Mesenchymal stem cell (in vitro differentiated cells and primary cell): ENCODE data around the gene C1orf174.

ENCODE experiments used
- DNase-seq: peaks from one replicate; pipeline ENCODE4 v3.0.0-alpha.2; 2013
- H2AFZ ChIP-seq: one replicate; pipeline ENCODE4 v1.6.1; 2013; ENCODE audit warnings: low read depth, mild to moderate bottlenecking, control low read depth, inconsistent platforms, low read length, moderate library complexity
- H2AK5ac ChIP-seq: 2 replicates; pipeline ENCODE4 v1.6.1; 2013; ENCODE audit warnings: low read length, moderate library complexity, mild to moderate bottlenecking, inconsistent platforms; ENCODE audit not compliant: severe bottlenecking
- H2BK120ac ChIP-seq: one replicate; pipeline ENCODE4 v1.6.1; 2013; ENCODE audit warnings: low read depth, mild to moderate bottlenecking, inconsistent platforms, low read length, moderate library complexity
- H2BK12ac ChIP-seq, 2 experiments: one replicate each; pipeline ENCODE4 v1.6.1; 2013; ENCODE audit warnings: inconsistent platforms in 2 of 2, low read length in 2 of 2, mild to moderate bottlenecking in 2 of 2, moderate library complexity in 2 of 2, control low read depth in 1 of 2
- H2BK15ac ChIP-seq: one replicate; pipeline ENCODE4 v1.6.1; 2013; ENCODE audit warnings: mild to moderate bottlenecking, low read depth, inconsistent platforms; ENCODE audit not compliant: poor library complexity, severe bottlenecking
- H2BK5ac ChIP-seq: 2 replicates; pipeline ENCODE4 v1.6.1; 2013; ENCODE audit warnings: low read depth, mild to moderate bottlenecking, low read length, control low read depth, inconsistent platforms; ENCODE audit not compliant: poor library complexity, severe bottlenecking
- H3K14ac ChIP-seq, 2 experiments: one replicate each; pipeline ENCODE4 v1.6.1; 2013; ENCODE audit warnings: inconsistent platforms in 2 of 2, low read length in 2 of 2, control low read depth in 1 of 2, mild to moderate bottlenecking in 1 of 2, moderate library complexity in 1 of 2
- H3K18ac ChIP-seq, 2 experiments: one replicate each; pipeline ENCODE4 v1.6.1; 2013; ENCODE audit warnings: inconsistent platforms in 2 of 2, low read length in 2 of 2, control low read depth in 1 of 2, low read depth in 1 of 2, mild to moderate bottlenecking in 1 of 2
- H3K23ac ChIP-seq, 2 experiments: one replicate each; pipeline ENCODE4 v1.6.1; 2013; ENCODE audit warnings: inconsistent platforms in 2 of 2, low read length in 2 of 2, mild to moderate bottlenecking in 2 of 2, moderate library complexity in 2 of 2, control low read depth in 1 of 2
- H3K27ac ChIP-seq: 2 replicates; pipeline ENCODE4 v1.5.1; 2013; ENCODE audit warnings: mild to moderate bottlenecking, moderate library complexity, low read length, control low read depth, inconsistent platforms; ENCODE audit not compliant: poor library complexity, severe bottlenecking
- H3K27me3 ChIP-seq, 2 experiments: 2 replicates each; pipeline versions ENCODE4 v1.6.1 to v1.7.0; 2013; ENCODE audit warnings: low read length in 2 of 2, mild to moderate bottlenecking in 2 of 2, moderate library complexity in 2 of 2, control low read depth in 1 of 2, inconsistent platforms in 1 of 2; ENCODE audit not compliant: control insufficient read depth in 1 of 2, insufficient read depth in 1 of 2
- H3K36me3 ChIP-seq, 2 experiments: 2 replicates each; pipeline versions ENCODE4 v1.6.1 to v1.7.0; 2013; ENCODE audit warnings: low read length in 2 of 2, control low read depth in 1 of 2, inconsistent platforms in 1 of 2, low read depth in 1 of 2, mild to moderate bottlenecking in 1 of 2; ENCODE audit not compliant: insufficient read depth in 2 of 2, control insufficient read depth in 1 of 2
- H3K4ac ChIP-seq, 2 experiments: one replicate each; pipeline ENCODE4 v1.6.1; 2013; ENCODE audit warnings: inconsistent platforms in 2 of 2, low read length in 2 of 2, mild to moderate bottlenecking in 2 of 2, moderate library complexity in 2 of 2, control low read depth in 1 of 2, low read depth in 1 of 2
- H3K4me1 ChIP-seq: 2 replicates; pipeline ENCODE4 v1.6.1; 2013; ENCODE audit warnings: low read depth, low read length, control low read depth; ENCODE audit not compliant: control insufficient read depth, insufficient read depth
- H3K4me2 ChIP-seq: 2 replicates; pipeline ENCODE4 v1.6.1; 2013; ENCODE audit warnings: low read length, mild to moderate bottlenecking, inconsistent platforms; ENCODE audit not compliant: poor library complexity, severe bottlenecking
- H3K4me3 ChIP-seq, 2 experiments: 2 replicates each; pipeline versions ENCODE4 v1.5.1 to v1.7.0; 2013; ENCODE audit warnings: low read length in 2 of 2, mild to moderate bottlenecking in 2 of 2, control low read depth in 1 of 2, low read depth in 1 of 2; ENCODE audit not compliant: insufficient read depth in 1 of 2
- H3K79me1 ChIP-seq: replicated peaks from 2 replicates; pipeline ENCODE4 v1.6.1; 2013; ENCODE audit warnings: mild to moderate bottlenecking, control low read depth, low read length, inconsistent platforms; ENCODE audit not compliant: poor library complexity, severe bottlenecking
- H3K9ac ChIP-seq: 2 replicates; pipeline ENCODE4 v1.7.0; 2013; ENCODE audit warnings: mild to moderate bottlenecking, low read length, moderate library complexity
- H3K9me3 ChIP-seq: 2 replicates; pipeline ENCODE4 v1.7.0; 2013; ENCODE audit warnings: mild to moderate bottlenecking, low read length; ENCODE audit not compliant: control insufficient read depth
- H4K8ac ChIP-seq: one replicate; pipeline ENCODE4 v1.6.1; 2013; ENCODE audit warnings: inconsistent platforms, mild to moderate bottlenecking, low read length, moderate library complexity
- H4K91ac ChIP-seq: one replicate; pipeline ENCODE4 v1.6.1; 2013; ENCODE audit warnings: mild to moderate bottlenecking, low read length, inconsistent platforms
- WGBS: methylation state at CpG from one replicate; pipeline ENCODE4 v1.1.7; 2013; ENCODE audit warnings: mixed read lengths; 5-methylcytosine and 5-hydroxymethylcytosine counted together

C1orf174 gene

DNA sequence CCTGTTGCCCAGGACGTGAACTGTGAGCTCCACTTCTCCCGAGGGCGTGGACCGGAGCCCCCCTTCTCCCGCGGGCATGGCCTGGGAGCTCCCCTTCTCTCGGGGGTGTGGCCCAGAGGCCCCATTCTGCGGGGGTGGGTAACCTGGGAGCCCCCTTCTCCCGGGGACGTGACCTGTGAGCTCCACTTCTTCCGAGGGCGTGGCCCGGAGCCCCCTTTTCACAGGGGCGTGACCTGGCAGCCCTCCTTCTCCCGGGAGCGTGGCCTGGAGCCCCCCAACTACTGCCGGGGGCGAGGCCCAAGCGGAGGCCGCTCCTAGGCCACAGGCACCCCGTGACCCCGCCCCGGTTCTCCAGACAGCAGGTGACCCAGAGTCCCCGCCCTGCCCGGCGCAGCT, 320 bp downstream of the C1orf174 start:
- peak overlapping the region; percentile 84 to 89 for H3K4ac ChIP-seq
- peak overlapping the region; percentile 75 for H3K4me2 ChIP-seq
- peak overlapping the region; percentile 94 for H2AFZ ChIP-seq
- peaks cover 6 to 10% of the 10 kb centered on the region in 2 experiments for H3K36me3 ChIP-seq
- H3K23ac ChIP-seq, result peak overlapping the region in 1 of 2 experiments; percentile 53
- H3K9me3 ChIP-seq, result no peaks in the 10 kb centered on the region
- no peak for DNase-seq
- H2AK5ac ChIP-seq, result no peak overlapping the region
- H3K9ac ChIP-seq, result peak overlapping the region; percentile 93
- H2BK12ac ChIP-seq, result peak overlapping the region in 1 of 2 experiments; percentile 26
- H2BK120ac ChIP-seq, result peak overlapping the region; percentile 93
- H2BK5ac ChIP-seq, result peak overlapping the region; percentile 74
- H3K27ac ChIP-seq, result no peak overlapping the region
- H4K8ac ChIP-seq, result peak overlapping the region; percentile 60
- peak overlapping the region; percentile 82 to 89 for H3K18ac ChIP-seq
- peak overlapping the region; percentile 71 for H4K91ac ChIP-seq
- H3K4me1 ChIP-seq, result peaks cover 21% of the 10 kb centered on the region
- H2BK15ac ChIP-seq, result peak overlapping the region; percentile 21
- WGBS, result under 1% methylated on average over 26 of the region's 26 CpGs
- H3K4me3 ChIP-seq, result peak overlapping the region; percentile 91 to 93
- H3K14ac ChIP-seq, result peak overlapping the region in 1 of 2 experiments; percentile 75
- H3K27me3 ChIP-seq, result no peaks in the 10 kb centered on the region
- H3K79me1 ChIP-seq, result peaks cover 6% of the 10 kb centered on the region

DNA sequence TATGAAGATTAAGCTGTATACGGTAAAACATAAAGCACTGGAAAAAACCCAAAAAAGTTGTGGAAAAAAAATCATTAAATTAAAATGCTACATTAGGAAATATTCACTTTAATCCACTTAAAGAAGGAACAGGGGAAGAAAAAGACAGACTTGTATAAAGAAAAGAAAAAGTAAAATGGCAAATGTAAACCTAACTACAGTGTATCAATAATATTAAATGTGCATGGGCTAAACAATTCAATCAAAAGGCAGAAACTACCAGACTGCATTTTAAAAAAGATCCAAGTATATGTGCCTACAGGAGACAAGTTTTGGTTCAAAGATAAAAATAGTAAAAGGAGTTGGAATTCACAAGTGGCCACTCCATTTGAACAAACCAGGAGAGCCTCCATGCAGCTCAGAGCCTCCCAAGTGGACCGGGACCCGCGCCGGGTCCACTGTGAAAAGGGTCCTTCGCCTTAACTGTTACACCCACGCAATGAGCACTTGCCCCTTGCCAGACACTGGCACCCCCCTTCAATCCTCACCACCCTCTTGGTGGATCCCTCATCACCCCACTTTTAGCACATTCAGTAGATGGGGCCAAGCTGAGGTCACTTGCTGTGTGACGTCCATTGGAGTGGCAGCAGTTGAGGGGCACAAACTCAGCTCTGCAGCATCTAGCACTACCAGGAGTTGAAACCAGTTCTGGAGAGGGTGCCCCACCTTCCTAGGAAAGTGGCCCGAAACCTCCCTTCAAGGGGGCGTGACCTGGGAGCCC, 898 bp downstream of the C1orf174 start:
- 11% methylated on average over 9 of the region's 10 CpGs for WGBS
- H2BK5ac ChIP-seq, result no peak overlapping the region

DNA sequence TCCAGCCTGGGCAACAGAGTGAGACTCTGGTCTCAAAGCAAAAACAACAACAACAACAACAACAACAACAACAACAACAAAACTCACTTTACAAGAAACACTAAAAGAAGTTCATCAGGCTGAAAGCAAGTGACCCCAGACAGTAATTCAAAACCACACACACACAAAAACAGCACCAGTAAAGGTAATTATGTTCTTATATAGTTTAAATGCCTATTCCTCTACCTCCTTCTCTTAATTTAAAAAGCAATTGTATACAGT, 1.7 kb downstream of the C1orf174 start:
- Histone ChIP-seq H2AFZ (no peak overlapping the region), H3K4me2 (no peak overlapping the region), H2BK12ac (no peak overlapping the region), H3K9ac (no peak overlapping the region), H3K14ac (no peak overlapping the region), H3K79me1 (peaks cover 8% of the 10 kb centered on the region), H3K27ac (no peak overlapping the region), H2BK15ac (no peak overlapping the region), H4K91ac (no peak overlapping the region), H2BK5ac (no peak overlapping the region), H4K8ac (no peak overlapping the region), H3K23ac (no peak overlapping the region), H3K9me3 (no peaks in the 10 kb centered on the region), H2BK120ac (no peak overlapping the region), H3K18ac (no peak overlapping the region), H3K4me1 (peaks cover 21% of the 10 kb centered on the region), H3K27me3 (no peaks in the 10 kb centered on the region), H2AK5ac (no peak overlapping the region), H3K4ac (no peak overlapping the region), H3K36me3 (peaks cover 10 to 13% of the 10 kb centered on the region in 2 experiments), H3K4me3 (peak overlapping the region in 1 of 2 experiments; percentile 91)
- no peak for DNase-seq

More for the DNA sequence above, 898 bp downstream of the C1orf174 start:
- H3K4ac ChIP-seq, result peak overlapping the region; percentile 84 to 89
- peak overlapping the region; percentile 93 for H3K9ac ChIP-seq
- no peak overlapping the region for H4K8ac ChIP-seq
- peak overlapping the region in 1 of 2 experiments; percentile 53 for H3K23ac ChIP-seq
- H3K79me1 ChIP-seq, result peaks cover 8% of the 10 kb centered on the region
- H3K27ac ChIP-seq, result no peak overlapping the region
- H3K4me3 ChIP-seq, result peak overlapping the region; percentile 91 to 93
- H3K4me1 ChIP-seq, result peaks cover 24% of the 10 kb centered on the region
- H2BK15ac ChIP-seq, result no peak overlapping the region
- peak overlapping the region in 1 of 2 experiments; percentile 86 for H2BK12ac ChIP-seq
- DNase-seq, result peak; percentile 18
- no peaks in the 10 kb centered on the region for H3K27me3 ChIP-seq
- H4K91ac ChIP-seq, result no peak overlapping the region
- peak overlapping the region; percentile 94 for H2AFZ ChIP-seq
- H3K4me2 ChIP-seq, result peak overlapping the region; percentile 75
- H2AK5ac ChIP-seq, result peak overlapping the region; percentile 20
- peak overlapping the region in 1 of 2 experiments; percentile 89 for H3K18ac ChIP-seq
- peak overlapping the region in 1 of 2 experiments; percentile 75 for H3K14ac ChIP-seq
- H3K9me3 ChIP-seq, result no peaks in the 10 kb centered on the region
- H2BK120ac ChIP-seq, result no peak overlapping the region
- peaks cover 10 to 13% of the 10 kb centered on the region in 2 experiments for H3K36me3 ChIP-seq

DNA sequence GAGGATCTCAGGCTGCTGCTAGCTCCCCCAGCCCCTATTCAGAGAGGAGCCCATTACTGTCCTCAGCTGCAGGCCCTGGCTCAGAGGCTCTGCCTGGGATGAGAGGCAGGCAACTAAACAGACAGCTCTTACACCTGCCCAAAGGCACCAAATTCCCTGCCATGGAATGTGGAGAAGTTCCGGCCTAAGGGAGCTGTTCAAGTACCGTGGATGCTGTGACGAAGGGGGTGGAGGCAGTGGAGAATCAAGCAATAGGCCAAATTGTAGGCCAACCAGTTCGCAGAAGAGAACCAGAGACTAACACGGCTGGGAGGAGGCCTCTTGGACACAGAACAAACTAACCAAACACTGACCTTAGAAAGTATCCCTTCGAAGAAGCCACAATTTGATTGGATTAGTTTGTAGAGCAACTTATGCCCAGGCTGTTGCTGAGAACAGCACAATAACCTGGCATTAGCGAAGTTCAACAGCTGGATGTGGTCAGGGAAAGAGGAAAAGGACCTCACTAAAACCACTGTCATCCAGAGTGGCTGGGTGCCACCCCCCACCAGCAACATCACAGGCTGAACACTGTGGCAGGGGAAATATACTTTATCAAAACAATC, 3.6 kb downstream of the C1orf174 start:
- Histone ChIP-seq H2AK5ac (no peak overlapping the region), H4K91ac (no peak overlapping the region), H3K18ac (no peak overlapping the region), H4K8ac (no peak overlapping the region), H3K4me1 (peaks cover 17% of the 10 kb centered on the region), H3K4me2 (no peak overlapping the region), H3K23ac (no peak overlapping the region), H3K14ac (no peak overlapping the region), H3K4me3 (no peak overlapping the region), H3K79me1 (peaks cover 9% of the 10 kb centered on the region), H3K36me3 (peaks cover 14 to 20% of the 10 kb centered on the region in 2 experiments), H3K27ac (no peak overlapping the region), H3K27me3 (no peaks in the 10 kb centered on the region), H3K4ac (no peak overlapping the region), H3K9ac (no peak overlapping the region), H2BK15ac (no peak overlapping the region), H2BK120ac (no peak overlapping the region), H2BK12ac (no peak overlapping the region), H3K9me3 (no peaks in the 10 kb centered on the region), H2AFZ (no peak overlapping the region), H2BK5ac (no peak overlapping the region)
- 95% methylated on average over 6 of the region's 7 CpGs for WGBS
- DNase-seq, result no peak
